Trophoblast cell (in vitro differentiated cells and primary cell): ENCODE measurements around the gene ITGA8.

Experiments
- DNase-seq, 2 donors: peaks; one replicate each; pipeline ENCODE4 v3.0.0-alpha.2; 2016
- H2AFZ ChIP-seq: 2 replicates; pipeline ENCODE4 v1.6.1; 2013; ENCODE audit warnings: low read length, moderate library complexity, mild to moderate bottlenecking; ENCODE audit not compliant: insufficient read depth, poor library complexity
- H2AK5ac ChIP-seq: 2 replicates; pipeline ENCODE4 v1.6.1; 2013; ENCODE audit warnings: mild to moderate bottlenecking, low read length
- H2BK120ac ChIP-seq: 2 replicates; pipeline ENCODE4 v1.6.1; 2013; ENCODE audit warnings: low read length, mild to moderate bottlenecking, moderate library complexity; ENCODE audit not compliant: insufficient read depth, poor library complexity
- H2BK12ac ChIP-seq: 2 replicates; pipeline ENCODE4 v1.6.1; 2013; ENCODE audit warnings: mild to moderate bottlenecking, low read length, moderate library complexity
- H2BK5ac ChIP-seq: 2 replicates; pipeline ENCODE4 v1.6.1; 2013; ENCODE audit warnings: low read length, low read depth, moderate library complexity, mild to moderate bottlenecking; ENCODE audit not compliant: poor library complexity
- H3K14ac ChIP-seq: 2 replicates; pipeline ENCODE4 v1.6.1; 2013; ENCODE audit warnings: mild to moderate bottlenecking, low read length
- H3K18ac ChIP-seq: 2 replicates; pipeline ENCODE4 v1.6.1; 2013; ENCODE audit warnings: mild to moderate bottlenecking, low read length
- H3K23ac ChIP-seq: 2 replicates; pipeline ENCODE4 v1.6.1; 2013; ENCODE audit warnings: low read length
- H3K27ac ChIP-seq: 2 replicates; pipeline ENCODE4 v1.5.1; 2013; ENCODE audit warnings: low read depth, mild to moderate bottlenecking, inconsistent platforms, low read length, moderate library complexity
- H3K27me3 ChIP-seq: 2 replicates; pipeline ENCODE4 v1.6.1; 2013; ENCODE audit warnings: inconsistent platforms, mild to moderate bottlenecking, low read length, moderate library complexity; ENCODE audit not compliant: insufficient read depth
- H3K36me3 ChIP-seq, 2 experiments: 1 replicate in 1 of 2; 2 replicates in 1 of 2; pipeline ENCODE4 v1.6.1; 2013; ENCODE audit warnings: low read length in 2 of 2, mild to moderate bottlenecking in 2 of 2, moderate library complexity in 1 of 2; ENCODE audit not compliant: insufficient read depth in 2 of 2, control insufficient read depth in 1 of 2
- H3K4ac ChIP-seq: 2 replicates; pipeline ENCODE4 v1.6.1; 2013; ENCODE audit warnings: low read depth, mild to moderate bottlenecking, low read length, moderate library complexity
- H3K4me1 ChIP-seq, 2 experiments: 1 replicate in 1 of 2; 2 replicates in 1 of 2; pipeline ENCODE4 v1.6.1; 2013; ENCODE audit warnings: low read length in 2 of 2, mild to moderate bottlenecking in 2 of 2, moderate library complexity in 1 of 2; ENCODE audit not compliant: insufficient read depth in 2 of 2, control insufficient read depth in 1 of 2
- H3K4me2 ChIP-seq: 2 replicates; pipeline ENCODE4 v1.6.1; 2013; ENCODE audit warnings: inconsistent platforms, mild to moderate bottlenecking, low read length, moderate library complexity
- H3K4me3 ChIP-seq: 2 replicates; pipeline ENCODE4 v1.5.1; 2013; ENCODE audit warnings: mild to moderate bottlenecking, low read depth, low read length, inconsistent platforms
- H3K79me1 ChIP-seq: one replicate; pipeline ENCODE4 v1.6.1; 2013; ENCODE audit warnings: low read length
- H3K79me2 ChIP-seq: 2 replicates; pipeline ENCODE4 v1.6.1; 2013; ENCODE audit warnings: low read length, mild to moderate bottlenecking; ENCODE audit not compliant: control insufficient read depth, insufficient read depth, poor library complexity
- H3K9ac ChIP-seq: 2 replicates; pipeline ENCODE4 v1.6.1; 2013; ENCODE audit warnings: mild to moderate bottlenecking, low read length
- H3K9me3 ChIP-seq: 2 replicates; pipeline ENCODE4 v1.6.1; 2013; ENCODE audit warnings: low read depth, mild to moderate bottlenecking, control low read depth, inconsistent platforms, low read length; ENCODE audit not compliant: insufficient read depth
- H4K12ac ChIP-seq: 2 replicates; pipeline ENCODE4 v1.6.1; 2013; ENCODE audit warnings: low read depth, mild to moderate bottlenecking, low read length, moderate library complexity
- H4K8ac ChIP-seq: 2 replicates; pipeline ENCODE4 v1.6.1; 2013; ENCODE audit warnings: low read depth, mild to moderate bottlenecking, low read length, moderate library complexity
- H4K91ac ChIP-seq: one replicate; pipeline ENCODE4 v1.6.1; 2013; ENCODE audit warnings: low read depth, mild to moderate bottlenecking, low read length, moderate library complexity
- WGBS: extraction: QIAGEN DNeasy Blood & Tissue Kit; methylation state at CpG from one replicate; pipeline ENCODE4 v1.1.7; 2013; ENCODE audit warnings: missing lambda C conversion rate; ENCODE audit not compliant: insufficient read length, insufficient coverage; ENCODE audit errors: extremely low coverage; 5-methylcytosine and 5-hydroxymethylcytosine counted together

ITGA8 gene

DNA sequence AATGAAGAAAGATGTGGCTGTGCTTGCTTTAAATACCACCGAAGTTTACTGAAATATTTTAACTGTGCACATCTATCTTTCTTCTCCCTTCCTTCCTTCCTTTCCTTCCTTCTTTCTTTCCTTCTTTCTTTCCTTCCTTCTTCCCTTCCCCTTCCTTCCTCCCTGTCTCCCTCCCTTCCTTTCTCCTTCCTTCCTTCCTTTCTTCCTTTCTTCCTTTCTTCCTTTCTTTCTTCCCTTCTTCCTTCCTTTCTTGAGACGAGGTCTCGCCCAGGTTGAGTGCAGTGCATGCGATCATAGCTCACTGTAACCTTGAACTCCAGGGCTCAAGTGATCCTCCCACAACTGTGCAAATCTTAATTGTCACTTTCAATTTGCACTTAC lies 190.9 kb downstream of the ITGA8 start:
- Histone ChIP-seq H3K9ac (no peak overlapping the region), H2BK12ac (no peak overlapping the region), H3K4me1 (no peaks in the 10 kb centered on the region), H3K79me2 (no peaks in the 10 kb centered on the region), H3K14ac (no peak overlapping the region), H3K4me2 (no peak overlapping the region), H4K12ac (no peak overlapping the region), H4K91ac (no peak overlapping the region), H2AFZ (no peak overlapping the region), H3K79me1 (no peaks in the 10 kb centered on the region), H2AK5ac (no peak overlapping the region), H3K36me3 (no peaks in the 10 kb centered on the region), H2BK120ac (no peak overlapping the region), H3K4ac (no peak overlapping the region), H3K18ac (no peak overlapping the region), H3K9me3 (no peaks in the 10 kb centered on the region), H3K23ac (no peak overlapping the region), H4K8ac (no peak overlapping the region), H3K27me3 (no peaks in the 10 kb centered on the region), H2BK5ac (no peak overlapping the region), H3K4me3 (no peak overlapping the region), H3K27ac (no peak overlapping the region)
- no peak for DNase-seq
- no CpG with 5 or more reads among the region's 4 CpGs for whole genome bisulfite sequencing

DNA sequence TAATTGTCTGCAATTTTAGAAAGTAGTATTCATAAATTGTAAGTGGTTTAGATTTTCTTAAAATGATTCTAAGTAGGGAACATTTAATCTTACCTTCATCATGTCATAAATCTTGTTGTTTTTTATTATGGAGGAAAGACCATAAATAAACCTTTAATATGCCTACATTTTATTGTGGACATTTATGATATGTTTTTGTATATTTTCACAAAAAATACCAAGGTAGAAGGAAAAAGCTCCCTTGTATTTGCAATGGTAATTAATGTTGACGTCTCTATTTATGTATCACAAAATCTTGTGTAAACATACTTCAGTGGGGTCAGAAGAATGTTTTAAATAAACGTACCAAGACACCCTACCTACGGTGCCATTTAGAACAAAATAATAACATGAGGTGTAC lies 193.0 kb downstream of the ITGA8 start:
- no peak overlapping the region for H4K91ac ChIP-seq
- no peak overlapping the region for H2AK5ac ChIP-seq
- DNase-seq, result no peak
- H3K4me1 ChIP-seq, result no peaks in the 10 kb centered on the region
- no peak overlapping the region for H2BK12ac ChIP-seq
- H4K12ac ChIP-seq, result no peak overlapping the region
- no peak overlapping the region for H3K9ac ChIP-seq
- no peak overlapping the region for H3K14ac ChIP-seq
- H4K8ac ChIP-seq, result no peak overlapping the region
- no peaks in the 10 kb centered on the region for H3K27me3 ChIP-seq
- no peak overlapping the region for H3K27ac ChIP-seq
- WGBS, result no CpG with 5 or more reads among the region's 3 CpGs
- H3K9me3 ChIP-seq, result no peaks in the 10 kb centered on the region
- H3K4ac ChIP-seq, result no peak overlapping the region
- H3K23ac ChIP-seq, result no peak overlapping the region
- no peak overlapping the region for H3K4me3 ChIP-seq
- no peaks in the 10 kb centered on the region for H3K79me1 ChIP-seq
- H3K36me3 ChIP-seq, result no peaks in the 10 kb centered on the region
- H2AFZ ChIP-seq, result no peak overlapping the region
- no peak overlapping the region for H2BK120ac ChIP-seq
- H3K79me2 ChIP-seq, result no peaks in the 10 kb centered on the region
- no peak overlapping the region for H3K18ac ChIP-seq
- no peak overlapping the region for H2BK5ac ChIP-seq
- H3K4me2 ChIP-seq, result no peak overlapping the region

DNA sequence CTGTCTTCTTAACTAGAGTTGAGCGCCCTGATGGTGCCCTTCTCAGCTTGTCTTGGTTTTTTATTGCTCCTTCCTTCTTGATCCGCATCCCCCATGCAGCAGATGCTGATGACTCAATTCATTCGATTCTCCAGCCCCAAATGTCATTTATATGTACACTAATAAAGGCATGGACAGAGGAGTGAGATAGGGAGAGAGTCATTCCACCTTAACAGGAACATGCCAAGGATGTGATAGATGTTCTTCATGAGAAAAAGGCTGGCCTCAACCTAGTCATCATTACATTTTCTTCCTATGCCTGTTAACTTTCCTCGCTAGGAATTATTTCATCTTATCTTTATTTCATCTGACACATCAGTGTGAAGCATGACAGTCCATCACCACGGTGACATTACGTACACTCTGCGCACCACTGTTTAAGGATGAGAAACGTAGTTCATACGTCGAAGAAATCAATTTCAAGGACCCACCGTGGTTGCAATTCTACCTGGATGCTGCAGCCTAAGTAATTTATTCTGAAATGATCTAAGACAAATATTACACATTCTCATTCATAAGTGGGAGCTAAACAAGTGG lies 198.3 kb downstream of the ITGA8 start:
- WGBS, result no CpG with 5 or more reads among the region's 11 CpGs

DNA sequence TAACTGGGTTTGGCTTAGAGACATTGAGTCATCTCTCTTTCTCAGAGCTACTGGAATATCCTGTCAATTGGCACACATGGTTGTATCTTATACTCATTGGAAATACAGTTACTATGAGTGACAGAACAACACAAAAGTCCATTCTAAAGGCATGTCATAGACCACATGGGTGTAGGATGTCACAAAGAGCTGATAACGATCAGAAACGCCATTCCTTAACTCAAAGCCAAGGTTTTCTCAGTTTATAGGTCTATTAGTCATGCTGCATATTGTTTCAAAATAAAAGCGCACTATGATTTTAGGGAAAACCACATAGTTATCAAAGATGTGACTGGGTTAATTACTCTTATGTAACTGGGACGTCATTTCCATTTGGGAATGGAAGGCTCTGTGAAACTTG lies 201.5 kb downstream of the ITGA8 start:
- no peak overlapping the region for H3K4me3 ChIP-seq
- no peaks in the 10 kb centered on the region for H3K79me2 ChIP-seq
- no peak overlapping the region for H3K23ac ChIP-seq
- H3K79me1 ChIP-seq, result no peaks in the 10 kb centered on the region
- H2BK120ac ChIP-seq, result no peak overlapping the region
- no peaks in the 10 kb centered on the region for H3K4me1 ChIP-seq
- DNase-seq, result peak in 1 of 2 donors; percentile 7
- H4K91ac ChIP-seq, result no peak overlapping the region
- H3K9ac ChIP-seq, result no peak overlapping the region
- WGBS, result no CpG with 5 or more reads among the region's 4 CpGs
- no peak overlapping the region for H3K18ac ChIP-seq
- no peak overlapping the region for H4K8ac ChIP-seq
- H4K12ac ChIP-seq, result no peak overlapping the region
- H3K9me3 ChIP-seq, result no peaks in the 10 kb centered on the region
- no peak overlapping the region for H3K4ac ChIP-seq
- no peak overlapping the region for H2AK5ac ChIP-seq
- no peak overlapping the region for H3K4me2 ChIP-seq
- no peaks in the 10 kb centered on the region for H3K36me3 ChIP-seq
- H3K27ac ChIP-seq, result no peak overlapping the region
- H2AFZ ChIP-seq, result no peak overlapping the region
- H3K14ac ChIP-seq, result no peak overlapping the region
- H2BK12ac ChIP-seq, result no peak overlapping the region
- no peak overlapping the region for H2BK5ac ChIP-seq
- H3K27me3 ChIP-seq, result no peaks in the 10 kb centered on the region

More for the DNA sequence above, 198.3 kb downstream of the ITGA8 start:
- Histone ChIP-seq H3K4me2 (no peak overlapping the region), H3K79me1 (no peaks in the 10 kb centered on the region), H3K23ac (no peak overlapping the region), H3K4me3 (no peak overlapping the region), H3K4ac (no peak overlapping the region), H3K36me3 (no peaks in the 10 kb centered on the region), H4K12ac (no peak overlapping the region), H3K27ac (no peak overlapping the region), H3K4me1 (no peaks in the 10 kb centered on the region), H3K18ac (no peak overlapping the region), H2BK12ac (no peak overlapping the region), H4K8ac (no peak overlapping the region), H3K27me3 (no peaks in the 10 kb centered on the region), H3K79me2 (no peaks in the 10 kb centered on the region), H2AK5ac (no peak overlapping the region), H4K91ac (no peak overlapping the region), H2AFZ (no peak overlapping the region), H2BK5ac (no peak overlapping the region), H3K9me3 (no peaks in the 10 kb centered on the region), H3K9ac (no peak overlapping the region), H3K14ac (no peak overlapping the region), H2BK120ac (no peak overlapping the region)
- no peak for DNase-seq
